Mucosa of rectum (tissue), 2 donors: Measurements from ENCODE around the gene CDK5RAP1.

Experiments
- H3K27ac ChIP-seq, 2 donors: one replicate each; pipeline ENCODE4 v1.7.0; 2013; ENCODE audit warnings: inconsistent platforms in 2 of 2, low read depth in 2 of 2, low read length in 2 of 2
- H3K27me3 ChIP-seq, 2 donors: one replicate each; pipeline ENCODE4 v1.7.0; 2013; ENCODE audit warnings: low read length in 2 of 2; ENCODE audit not compliant: control insufficient read depth in 2 of 2, insufficient read depth in 2 of 2
- H3K36me3 ChIP-seq, 2 donors: one replicate each; pipeline ENCODE4 v1.7.0; 2013; ENCODE audit warnings: low read length in 2 of 2; ENCODE audit not compliant: control insufficient read depth in 2 of 2, insufficient read depth in 2 of 2
- H3K4me1 ChIP-seq, 2 donors: one replicate each; pipeline ENCODE4 v1.7.0; 2013; ENCODE audit warnings: low read length in 2 of 2, mild to moderate bottlenecking in 1 of 2; ENCODE audit not compliant: control insufficient read depth in 2 of 2, insufficient read depth in 2 of 2
- H3K4me3 ChIP-seq, 2 donors: one replicate each; pipeline ENCODE4 v1.7.0; 2013; ENCODE audit warnings: low read length in 2 of 2
- H3K9ac ChIP-seq, 2 donors: one replicate each; pipeline ENCODE4 v1.7.0; 2013; ENCODE audit warnings: low read length in 2 of 2, low read depth in 1 of 2, mild to moderate bottlenecking in 1 of 2
- H3K9me3 ChIP-seq, 2 donors: one replicate each; pipeline ENCODE4 v1.7.0; 2013; ENCODE audit warnings: low read length in 2 of 2; ENCODE audit not compliant: control insufficient read depth in 2 of 2
- donor health status: healthy.
- donor health status: Normal muscosa, but diverticular disease.

CDK5RAP1 gene

DNA sequence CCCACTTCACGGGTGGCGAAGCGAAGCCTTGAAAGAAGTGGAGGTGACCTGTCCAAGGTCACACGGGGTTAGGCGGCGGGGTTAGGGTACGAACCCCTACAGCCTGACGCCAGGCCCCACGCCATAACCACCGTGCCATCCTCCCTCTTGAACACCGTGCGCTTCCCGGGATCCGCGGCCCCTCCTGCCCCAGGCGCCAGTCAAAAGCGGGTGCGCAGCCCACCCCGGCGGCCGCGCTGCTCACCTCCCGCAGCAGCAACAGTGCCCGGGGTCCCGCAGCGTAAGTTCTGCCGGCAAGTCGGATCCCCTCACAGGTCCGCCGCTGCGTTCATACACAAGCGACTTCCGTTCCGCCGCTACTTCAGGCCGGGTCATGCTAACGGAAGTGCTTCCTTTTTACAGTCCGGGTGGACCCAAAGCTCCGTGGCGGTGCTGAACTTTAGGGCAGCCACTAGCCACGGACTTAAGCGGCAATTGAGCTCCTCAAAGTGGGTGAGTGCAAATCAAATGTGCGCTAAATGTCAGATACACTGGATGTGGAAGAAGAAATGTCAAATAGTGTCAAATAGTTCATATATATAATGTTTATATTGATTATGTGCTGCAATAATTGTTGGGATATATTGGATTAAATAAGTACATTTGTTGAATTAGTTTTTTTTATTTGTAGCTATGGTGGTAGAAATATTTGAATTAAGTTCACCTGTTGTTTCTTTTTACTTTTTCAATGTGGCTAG, at the start of gene CDK5RAP1:
Gene CDK5RAP1 (minus strand): TSS at position 336 of the 737 bp plus-strand sequence. CDS start 4,455 bp downstream, outside the sequence.
- peak within 1 kb of the TSS; percentile 73 to 91 for H3K9ac ChIP-seq
- H3K4me3 ChIP-seq = peak within 1 kb of the TSS; percentile 96 to 98
- H3K27me3 ChIP-seq = no peaks in the 10 kb centered on the region
- H3K27ac ChIP-seq = peak within 1 kb of the TSS in 1 of 2 donors; percentile 16
- peaks cover 0 to 2% of the 10 kb centered on the region in 2 donors for H3K36me3 ChIP-seq
- peaks cover 10 to 14% of the 10 kb centered on the region in 2 donors for H3K4me1 ChIP-seq
- H3K9me3 ChIP-seq = no peaks in the 10 kb centered on the region

DNA sequence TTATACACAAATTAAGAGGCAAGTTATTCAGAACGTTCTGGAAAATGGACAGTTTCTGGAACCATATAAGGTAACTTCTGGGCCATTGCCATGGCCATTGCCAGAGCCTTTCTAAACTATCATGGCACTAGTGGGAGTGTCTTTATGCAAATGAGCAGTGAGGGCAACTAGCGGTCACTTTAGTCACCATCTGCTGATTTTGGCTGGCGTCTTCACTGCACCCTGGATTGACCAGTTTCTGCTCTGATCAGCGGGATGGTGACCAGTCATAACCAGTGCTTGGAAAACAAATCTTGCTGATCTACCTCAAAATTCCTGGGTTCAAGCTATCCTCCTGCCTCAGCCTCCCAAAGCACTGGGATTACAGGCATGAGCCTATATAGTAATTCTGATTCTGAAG, 49.5 kb upstream of the CDK5RAP1 start:
- H3K4me3 ChIP-seq = no peak overlapping the region
- no peaks in the 10 kb centered on the region for H3K27me3 ChIP-seq
- no peak overlapping the region for H3K9ac ChIP-seq
- H3K9me3 ChIP-seq = no peaks in the 10 kb centered on the region
- H3K36me3 ChIP-seq = no peaks in the 10 kb centered on the region
- no peaks in the 10 kb centered on the region for H3K4me1 ChIP-seq
- no peak overlapping the region for H3K27ac ChIP-seq

GRCh38 chr20:33445881-33446625, 44.7 kb upstream of the CDK5RAP1 start:
- no peaks in the 10 kb centered on the region for H3K27me3 ChIP-seq
- no peaks in the 10 kb centered on the region for H3K36me3 ChIP-seq
- H3K4me3 ChIP-seq = no peak overlapping the region
- H3K27ac ChIP-seq = no peak overlapping the region
- H3K9me3 ChIP-seq = no peaks in the 10 kb centered on the region
- H3K4me1 ChIP-seq = peaks cover 8% of the 10 kb centered on the region in 2 donors
- H3K9ac ChIP-seq = no peak overlapping the region

- Histone ChIP-seq H3K27ac (no peak overlapping the region), H3K4me1 (peaks cover 8% of the 10 kb centered on the region in 2 donors), H3K36me3 (no peaks in the 10 kb centered on the region), H3K9ac (peak overlapping the region in 1 of 2 donors; percentile 3), H3K4me3 (peak overlapping the region; percentile 58 to 69), H3K9me3 (no peaks in the 10 kb centered on the region), H3K27me3 (no peaks in the 10 kb centered on the region)
Observed at GRCh38 chr20:33444797-33445560, 43.7 kb upstream of the CDK5RAP1 start.

DNA sequence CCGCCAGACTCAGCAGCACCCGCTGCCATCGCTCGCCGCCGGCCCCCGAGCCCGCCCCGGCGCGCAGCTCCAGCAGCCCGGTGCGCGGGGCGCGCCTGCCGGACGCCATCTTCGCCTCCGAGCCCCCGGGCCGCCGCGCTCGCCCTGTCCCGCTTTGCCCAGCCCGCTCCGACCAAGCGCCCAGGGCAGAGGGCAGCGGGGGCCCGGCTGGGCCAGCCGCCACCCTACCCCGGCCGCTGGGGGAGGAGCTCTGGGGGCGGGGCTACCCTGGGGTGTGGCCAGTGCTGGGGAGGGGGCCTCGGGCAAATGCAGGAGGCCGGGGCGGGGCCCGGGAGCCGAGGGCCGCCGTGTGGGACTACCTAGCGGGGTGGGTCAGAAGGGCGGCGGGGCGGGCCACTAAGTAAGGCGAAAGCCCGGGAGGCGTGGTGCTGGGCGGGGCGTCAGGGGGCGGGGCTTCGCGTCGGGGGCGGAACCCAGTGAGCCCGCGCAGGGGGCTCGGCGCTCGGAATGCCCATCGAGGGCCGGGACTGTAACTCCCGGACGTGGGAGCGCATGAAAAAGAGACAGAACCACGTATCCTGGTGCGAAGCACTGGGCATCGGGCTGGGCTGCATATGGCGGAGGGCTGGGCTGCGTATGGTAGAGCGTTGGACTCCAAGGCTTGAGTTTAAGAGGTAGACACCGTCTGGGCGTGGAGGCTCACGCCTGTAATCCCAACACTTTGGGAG, 42.4 kb upstream of the CDK5RAP1 start, which contains the start of gene SNTA1:
Gene SNTA1 (minus strand): TSS at position 252 of the 728 bp plus-strand sequence. CDS start 143 bp downstream, at position 109.
- H3K27me3 ChIP-seq = no peaks in the 10 kb centered on the region
- H3K4me1 ChIP-seq = peaks cover 8% of the 10 kb centered on the region in 2 donors
- peak within 1 kb of the TSS; percentile 42 to 78 for H3K27ac ChIP-seq
- H3K9me3 ChIP-seq = no peaks in the 10 kb centered on the region
- H3K36me3 ChIP-seq = no peaks in the 10 kb centered on the region
- peak within 1 kb of the TSS; percentile 69 to 91 for H3K4me3 ChIP-seq
- peak within 1 kb of the TSS; percentile 55 to 68 for H3K9ac ChIP-seq

DNA sequence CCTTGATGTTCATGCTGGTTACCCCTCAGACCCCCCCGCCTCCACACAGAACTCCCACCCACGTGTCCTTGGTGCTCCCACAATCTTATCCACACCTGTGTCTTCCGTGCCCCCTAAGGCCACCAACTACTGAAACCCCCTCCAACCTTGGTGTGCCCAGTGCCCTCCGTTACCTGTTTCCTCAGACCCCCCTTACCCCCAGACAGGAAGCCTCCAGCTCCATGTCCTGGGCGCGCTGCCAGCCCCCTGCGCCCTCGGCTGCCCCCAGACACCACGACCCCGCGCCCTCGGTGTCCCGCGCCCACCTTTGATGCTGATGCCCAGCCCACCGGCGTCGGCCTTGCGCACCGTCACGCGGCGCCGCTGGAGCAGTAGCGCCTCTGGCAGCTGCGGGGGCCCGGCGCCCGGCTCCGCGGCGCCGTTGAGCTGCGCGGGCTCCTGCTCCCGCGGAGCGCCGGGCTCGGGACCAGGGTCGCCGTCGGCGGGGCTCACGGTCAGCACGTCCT, 41.7 kb upstream of the CDK5RAP1 start:
- peak overlapping the region; percentile 59 to 63 for H3K4me3 ChIP-seq
- H3K27ac ChIP-seq = peak overlapping the region; percentile 42 to 43
- H3K9me3 ChIP-seq = no peaks in the 10 kb centered on the region
- H3K4me1 ChIP-seq = peaks cover 8% of the 10 kb centered on the region in 2 donors
- H3K36me3 ChIP-seq = no peaks in the 10 kb centered on the region
- peak overlapping the region; percentile 32 to 55 for H3K9ac ChIP-seq
- no peaks in the 10 kb centered on the region for H3K27me3 ChIP-seq

DNA sequence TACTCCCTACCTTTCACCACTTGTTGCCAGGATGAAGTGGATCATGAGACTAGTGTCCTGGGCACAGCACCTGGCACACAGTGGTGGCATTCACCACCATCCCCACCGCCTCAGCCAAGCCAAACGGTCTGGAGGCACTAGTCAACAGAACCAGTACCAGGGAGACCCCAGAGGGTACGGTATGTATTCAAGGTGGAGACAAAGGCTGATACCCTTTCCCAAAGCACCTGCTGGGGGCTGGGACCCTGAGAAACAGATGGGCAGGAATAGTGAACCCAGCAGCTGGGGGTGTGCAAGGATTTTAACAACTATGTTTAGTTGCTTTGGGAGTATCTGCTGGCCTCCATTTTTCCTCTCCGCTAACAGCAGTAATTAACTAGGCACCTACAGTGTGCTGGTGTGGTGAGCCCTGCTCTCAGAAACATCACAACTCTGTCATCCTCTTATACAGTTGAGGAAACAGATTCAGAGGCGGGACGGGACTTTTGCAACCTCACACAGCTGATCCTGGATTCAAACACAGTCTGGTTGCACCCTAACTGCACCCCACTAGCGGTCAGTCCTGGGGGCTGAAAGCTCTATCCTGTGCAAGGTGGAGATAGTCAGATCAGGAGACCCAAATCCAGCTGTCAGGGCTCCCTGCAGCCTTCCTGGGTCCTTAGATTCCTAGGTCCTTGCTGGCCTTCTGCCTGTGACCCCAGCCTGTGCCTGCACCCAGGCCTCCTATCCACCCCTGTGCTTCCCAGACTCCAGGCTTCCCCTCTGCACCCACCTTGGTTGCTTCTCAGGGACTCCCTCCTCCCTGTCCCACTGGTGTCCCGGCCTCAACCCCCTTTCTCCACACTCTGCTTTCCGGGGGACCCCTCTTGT, 41.1 kb upstream of the CDK5RAP1 start:
- Histone ChIP-seq H3K4me1 (peaks cover 8% of the 10 kb centered on the region in 2 donors), H3K9ac (peak overlapping the region in 1 of 2 donors; percentile 55), H3K27me3 (no peaks in the 10 kb centered on the region), H3K9me3 (no peaks in the 10 kb centered on the region), H3K4me3 (peak overlapping the region; percentile 59 to 63), H3K27ac (no peak overlapping the region), H3K36me3 (no peaks in the 10 kb centered on the region)

GRCh38 chr20:33441142-33441955, 40.0 kb upstream of the CDK5RAP1 start:
- Histone ChIP-seq H3K36me3 (no peaks in the 10 kb centered on the region), H3K9ac (no peak overlapping the region), H3K27me3 (no peaks in the 10 kb centered on the region), H3K9me3 (no peaks in the 10 kb centered on the region), H3K4me3 (no peak overlapping the region), H3K4me1 (peaks cover 8% of the 10 kb centered on the region in 2 donors), H3K27ac (no peak overlapping the region)
